GM12878 (cell line): ENCODE results near the gene FTCDNL1. TPM values are rescaled to one million over a fixed set of nuclear protein-coding genes. Genes with fewer than 3 reads are reported as not detected.

Experiments
- ATAC-seq: fragments of 200-7000 bp; cut with Tn5 transposase; 3 replicates; pipeline ENCODE4 v1.9.1; 2020; ENCODE audit warnings: mild to moderate bottlenecking, moderate library complexity
- BruUV-seq: library from RNA; stranded (reverse); fragments of 400-500 nt; replicated peaks from 2 replicates; lab custom pipeline; 2021; lab: Mats Ljungman, UMichigan
- CTCF ChIA-PET: fragments of 300-600 bp; sonication (Branson Sonifier 250); formaldehyde crosslinking; extraction: SDS; loops from one replicate; lab custom pipeline; 2021; ENCODE audit warnings: inconsistent platforms; lab: Yijun Ruan, JAX
- POLR2A ChIA-PET: fragments of 350-600 bp; formaldehyde crosslinking; extraction: SDS; loops from one replicate; lab custom pipeline; 2021; ENCODE audit warnings: inconsistent platforms; lab: Charles Lee
- RAD21 ChIA-PET: fragments of 300-600 bp; sonication (Branson Sonifier 250); formaldehyde crosslinking; loops from one replicate; lab custom pipeline; 2023; ENCODE audit warnings: antibody characterized with exemption; ENCODE audit not compliant: unreplicated experiment; lab: Charles Lee
- SMC1A ChIA-PET: fragments of 300-600 bp; sonication (Branson Sonifier 250); formaldehyde crosslinking; loops from one replicate; lab custom pipeline; 2023; ENCODE audit not compliant: unreplicated experiment, uncharacterized antibody; lab: Charles Lee
- DNase-seq: peaks from one replicate; pipeline ENCODE4 v3.0.0-alpha.2; 2011; ENCODE audit warnings: low read depth, low spot score
- FAIRE-seq: peaks from 3 replicates; lab custom pipeline; 2011; peaks lifted over from hg19 to GRCh38; lab: Jason Lieb, UNC
- H2AFZ ChIP-seq: 2 replicates; pipeline ENCODE4 v1.6.0; 2011; ENCODE audit warnings: low read depth, low read length, control low read depth; ENCODE audit not compliant: control insufficient read depth
- H3K27ac ChIP-seq: 2 replicates; pipeline ENCODE4 v1.5.1; 2011; ENCODE audit warnings: control low read depth; ENCODE audit not compliant: control insufficient read depth, insufficient read depth
- H3K27me3 ChIP-seq, 2 experiments: replicated peaks in 1 of 2; 2 replicates each; pipeline versions ENCODE4 v1.6.0 to v1.6.1; 2011; ENCODE audit warnings: low read length in 1 of 2; ENCODE audit not compliant: control insufficient read depth in 2 of 2, insufficient read depth in 2 of 2
- H3K36me3 ChIP-seq, 2 experiments: 2 replicates each; pipeline ENCODE4 v1.5.1; 2011; ENCODE audit warnings: low read length in 1 of 2; ENCODE audit not compliant: control insufficient read depth in 2 of 2, insufficient read depth in 2 of 2
- H3K4me1 ChIP-seq: 2 replicates; pipeline ENCODE4 v1.6.1; 2011; ENCODE audit warnings: mild to moderate bottlenecking, low read length, moderate library complexity, mixed read lengths; ENCODE audit not compliant: control insufficient read depth, insufficient read depth
- H3K4me2 ChIP-seq: 2 replicates; pipeline ENCODE4 v1.6.0; 2011; ENCODE audit warnings: control low read depth; ENCODE audit not compliant: control insufficient read depth, insufficient read depth
- H3K4me3 ChIP-seq: fragments of 200-600 bp; sonication (generic); 2 replicates; pipeline ENCODE4 v1.5.1; 2016
- H3K79me2 ChIP-seq: 2 replicates; pipeline ENCODE4 v1.6.0; 2011; ENCODE audit warnings: low read length; ENCODE audit not compliant: control insufficient read depth, insufficient read depth
- H3K9ac ChIP-seq: 2 replicates; pipeline ENCODE4 v1.8.0; 2011; ENCODE audit warnings: low read length, control low read depth, mixed read lengths; ENCODE audit not compliant: control insufficient read depth, insufficient read depth
- H3K9me3 ChIP-seq: replicated peaks from 3 replicates; pipeline ENCODE4 v1.5.1; 2011; ENCODE audit warnings: mild to moderate bottlenecking, low read length; ENCODE audit not compliant: control insufficient read depth, insufficient read depth
- H4K20me1 ChIP-seq: 2 replicates; pipeline ENCODE4 v1.6.0; 2011; ENCODE audit not compliant: control insufficient read depth, insufficient read depth
- CBX5 ChIP-seq: sonication (generic); IDR thresholded peaks from 2 replicates; pipeline ENCODE4 v1.6.1; 2016; ENCODE audit warnings: low read depth, moderate library complexity, mild to moderate bottlenecking, inconsistent platforms
- ETV6 ChIP-seq, 2 experiments: fragments of 450-650 bp in 1 of 2; IDR thresholded peaks in 1 of 2; conservative IDR thresholded peaks in 1 of 2; 2 replicates each; pipeline ENCODE4 v1.6.1; 2014; ENCODE audit warnings: antibody characterized with exemption in 1 of 2, borderline replicate concordance in 1 of 2, low read depth in 1 of 2, mild to moderate bottlenecking in 1 of 2, moderate library complexity in 1 of 2
- FOXK2 ChIP-seq: fragments of 450-650 bp; IDR thresholded peaks from 2 replicates; pipeline ENCODE4 v1.6.1; 2017; ENCODE audit warnings: mild to moderate bottlenecking, moderate library complexity
- GABPA ChIP-seq: IDR thresholded peaks from 2 replicates; pipeline ENCODE4 v1.6.1; 2014; ENCODE audit warnings: antibody characterized with exemption, low read depth, mild to moderate bottlenecking, inconsistent platforms
- NFXL1 ChIP-seq: fragments of 450-650 bp; IDR thresholded peaks from 2 replicates; pipeline ENCODE4 v1.6.1; 2017; ENCODE audit warnings: antibody characterized with exemption, mild to moderate bottlenecking, borderline replicate concordance
- NFYB ChIP-seq: IDR thresholded peaks from 2 replicates; pipeline ENCODE4 v1.6.1; 2011; ENCODE audit warnings: low read depth, mild to moderate bottlenecking, low read length, improper control_type of control experiment, moderate library complexity; ENCODE audit not compliant: insufficient read depth
- RCOR1 ChIP-seq: conservative IDR thresholded peaks from 2 replicates; pipeline ENCODE4 v1.6.1; 2012; ENCODE audit warnings: low read depth, low read length, improper control_type of control experiment
- TARDBP ChIP-seq: IDR thresholded peaks from 2 replicates; pipeline ENCODE4 v1.6.1; 2016; ENCODE audit warnings: borderline replicate concordance
- ZNF622 ChIP-seq: fragments of 450-650 bp; IDR thresholded peaks from 2 replicates; pipeline ENCODE4 v1.6.1; 2017; ENCODE audit warnings: mild to moderate bottlenecking, inconsistent platforms
- WGBS: methylation state at CpG from one replicate; pipeline ENCODE4 v1.1.6; 2016; ENCODE audit warnings: low lambda C conversion rate; ENCODE audit not compliant: insufficient replicate concordance, insufficient coverage; ENCODE audit errors: missing lambda C conversion rate; 5-methylcytosine and 5-hydroxymethylcytosine counted together
- in situ Hi-C: fragments of 300-500 bp; cut with MboI; formaldehyde crosslinking; loops from 9 replicates; pipeline ENCODE4 v1.14.3; 2018; ENCODE audit warnings: mixed read lengths
- intact Hi-C: fragments of 100-400 bp; cut with micrococcal nuclease; formaldehyde crosslinking; loops from one replicate; pipeline ENCODE4 v1.14.2; 2022; ENCODE audit not compliant: unreplicated experiment
- polyA plus RNA-seq, 11 experiments: library from polyadenylated mRNA; depleted of rRNA in 4 of 11; unstranded in 6 of 11; stranded (reverse) in 5 of 11; fragments of >200 nt; fragmentation: Nextera tagmentation in 4 of 11; fragmentation: Illumina TruSeq in 1 of 11; extraction: Ambion mirVana in 4 of 11; extraction: Trizol in 1 of 11; gene quantifications; 1 replicate in 1 of 11; 2 replicates in 10 of 11; pipeline versions ENCODE4 v1.2.1 to v1.2.3, GENCODE V29; 2011 to 2016; ENCODE audit warnings: inconsistent platforms in 2 of 11, missing spikeins in 2 of 11, low read depth in 1 of 11
- total RNA-seq, 4 experiments: library from RNA; depleted of rRNA in 3 of 4; stranded (reverse); fragments of >200 nt in 3 of 4; fragmentation: Illumina TruSeq in 1 of 4; extraction: Trizol in 1 of 4; gene quantifications; 2 replicates each; pipeline versions ENCODE4 v1.2.1 to v1.2.3, GENCODE V29; 2013 to 2021
- TF ChIP-seq, protein P1 (sequence below), 3 experiments: IDR thresholded peaks in 2 of 3; conservative IDR thresholded peaks in 1 of 3; 2 replicates each; pipeline ENCODE4 v1.5.1; 2011; ENCODE audit warnings: low read depth in 3 of 3, low read length in 3 of 3, mild to moderate bottlenecking in 3 of 3, control low read depth in 2 of 3, moderate library complexity in 2 of 3, inconsistent platforms in 1 of 3, mixed read lengths in 1 of 3; ENCODE audit not compliant: control insufficient read depth in 2 of 3, insufficient read depth in 1 of 3; ENCODE audit errors: extremely low read depth in 1 of 3
- TF ChIP-seq, protein P2 (sequence below): IDR thresholded peaks from 2 replicates; pipeline ENCODE4 v1.6.1; 2012; ENCODE audit warnings: low read depth, low read length, improper control_type of control experiment
- TF ChIP-seq, protein P3 (sequence below): fragments of 450-650 bp; IDR thresholded peaks from 2 replicates; pipeline ENCODE4 v1.6.1; 2017; ENCODE audit warnings: low read depth, mild to moderate bottlenecking, moderate library complexity
- TF ChIP-seq, protein P4 (sequence below): fragments of 450-650 bp; formaldehyde crosslinking; IDR thresholded peaks from 2 replicates; pipeline ENCODE4 v1.5.0; 2022; ENCODE audit warnings: mild to moderate bottlenecking, missing genetic modification characterization
- TF ChIP-seq, protein P5 (sequence below): IDR thresholded peaks from 2 replicates; pipeline ENCODE4 v1.6.1; 2011; ENCODE audit warnings: borderline replicate concordance, low read depth, mild to moderate bottlenecking, moderate library complexity, low read length; ENCODE audit not compliant: insufficient read depth, poor library complexity, severe bottlenecking

The FTCDNL1 gene
- total and polyA plus RNA-seq, 10 of the 15 experiments (the other 5 are each of a cell fraction or from before 2014, with no cell fraction given) = 0.15 to 3.9 (median 2.0) TPM

DNA sequence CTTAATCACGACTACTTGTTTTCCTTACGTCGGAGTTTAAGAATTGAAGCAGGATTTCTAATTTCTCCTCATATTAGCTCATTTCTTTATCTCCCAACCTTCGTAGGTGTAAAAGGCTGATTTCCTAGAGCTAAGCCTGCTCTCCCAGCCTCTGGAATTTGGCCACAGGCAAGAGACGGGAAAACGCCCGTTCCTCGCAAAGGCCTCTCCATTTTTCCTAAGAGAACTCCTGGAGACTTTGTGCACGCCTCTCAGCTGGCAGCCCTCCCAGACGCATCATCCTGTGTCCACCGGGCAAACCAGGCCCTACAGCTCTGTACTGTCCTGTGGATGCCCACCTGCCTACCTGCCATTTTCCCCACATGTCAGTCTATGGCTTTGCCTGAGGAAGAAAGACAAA, 106.3 kb downstream of the FTCDNL1 start:
- Histone ChIP-seq H3K79me2 (no peaks in the 10 kb centered on the region), H3K9me3 (no peaks in the 10 kb centered on the region), H4K20me1 (no peaks in the 10 kb centered on the region), H3K9ac (no peak overlapping the region), H3K36me3 (no peaks in the 10 kb centered on the region), H3K4me2 (no peak overlapping the region), H3K27me3 (no peaks in the 10 kb centered on the region), H3K4me3 (no peak overlapping the region), H3K27ac (no peak overlapping the region), H2AFZ (no peak overlapping the region), H3K4me1 (no peaks in the 10 kb centered on the region)
- DNase-seq (no peak), ATAC-seq (no peak), FAIRE-seq (no peak)
- ChIA-PET SMC1A (interaction anchor here (1.5 kb wide), 1 partner anchor 9 kb away, joined by 3 read pairs; no protein-coding TSS in a partner anchor), POLR2A (no interaction called here), CTCF (interaction anchor here (1.1 kb wide), 1 partner anchor 9 kb away, joined by 5 read pairs; no protein-coding TSS in a partner anchor), RAD21 (no interaction called here)
- 52% methylated on average over 11 of the region's 11 CpGs for WGBS
- no TSS peak for BruUV-seq
- intact Hi-C loops = no loop called here
- in situ Hi-C loops = loop anchor here (5.0 kb wide), 1 partner anchor 1432 kb away; no protein-coding TSS in a partner anchor
- TF ChIP-seq NFYB (no peak), ETV6 (conservative IDR thresholded peaks at IDR 0.05 in 1 of 2, IDR thresholded peaks at IDR 0.05 in 1 of 2; ENCODE audit: borderline replicate concordance in 1 of 2, low read depth in 1 of 2) (no peak), TARDBP (no peak), CBX5 (no peak), GABPA (no peak), ZNF622 (no peak), FOXK2 (no peak), NFXL1 (no peak), RCOR1 (no peak)
- TF ChIP-seq, protein P1, sequence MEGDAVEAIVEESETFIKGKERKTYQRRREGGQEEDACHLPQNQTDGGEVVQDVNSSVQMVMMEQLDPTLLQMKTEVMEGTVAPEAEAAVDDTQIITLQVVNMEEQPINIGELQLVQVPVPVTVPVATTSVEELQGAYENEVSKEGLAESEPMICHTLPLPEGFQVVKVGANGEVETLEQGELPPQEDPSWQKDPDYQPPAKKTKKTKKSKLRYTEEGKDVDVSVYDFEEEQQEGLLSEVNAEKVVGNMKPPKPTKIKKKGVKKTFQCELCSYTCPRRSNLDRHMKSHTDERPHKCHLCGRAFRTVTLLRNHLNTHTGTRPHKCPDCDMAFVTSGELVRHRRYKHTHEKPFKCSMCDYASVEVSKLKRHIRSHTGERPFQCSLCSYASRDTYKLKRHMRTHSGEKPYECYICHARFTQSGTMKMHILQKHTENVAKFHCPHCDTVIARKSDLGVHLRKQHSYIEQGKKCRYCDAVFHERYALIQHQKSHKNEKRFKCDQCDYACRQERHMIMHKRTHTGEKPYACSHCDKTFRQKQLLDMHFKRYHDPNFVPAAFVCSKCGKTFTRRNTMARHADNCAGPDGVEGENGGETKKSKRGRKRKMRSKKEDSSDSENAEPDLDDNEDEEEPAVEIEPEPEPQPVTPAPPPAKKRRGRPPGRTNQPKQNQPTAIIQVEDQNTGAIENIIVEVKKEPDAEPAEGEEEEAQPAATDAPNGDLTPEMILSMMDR (IDR thresholded peaks at IDR 0.05 in 2 of 3, conservative IDR thresholded peaks at IDR 0.05 in 1 of 3; ENCODE audit: control insufficient read depth in 2 of 3, extremely low read depth in 1 of 3, insufficient read depth in 1 of 3, low read depth in 3 of 3, low read length in 3 of 3) = no peak
- TF ChIP-seq, protein P2, sequence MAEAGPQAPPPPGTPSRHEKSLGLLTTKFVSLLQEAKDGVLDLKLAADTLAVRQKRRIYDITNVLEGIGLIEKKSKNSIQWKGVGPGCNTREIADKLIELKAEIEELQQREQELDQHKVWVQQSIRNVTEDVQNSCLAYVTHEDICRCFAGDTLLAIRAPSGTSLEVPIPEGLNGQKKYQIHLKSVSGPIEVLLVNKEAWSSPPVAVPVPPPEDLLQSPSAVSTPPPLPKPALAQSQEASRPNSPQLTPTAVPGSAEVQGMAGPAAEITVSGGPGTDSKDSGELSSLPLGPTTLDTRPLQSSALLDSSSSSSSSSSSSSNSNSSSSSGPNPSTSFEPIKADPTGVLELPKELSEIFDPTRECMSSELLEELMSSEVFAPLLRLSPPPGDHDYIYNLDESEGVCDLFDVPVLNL = no peak
- TF ChIP-seq, protein P3, sequence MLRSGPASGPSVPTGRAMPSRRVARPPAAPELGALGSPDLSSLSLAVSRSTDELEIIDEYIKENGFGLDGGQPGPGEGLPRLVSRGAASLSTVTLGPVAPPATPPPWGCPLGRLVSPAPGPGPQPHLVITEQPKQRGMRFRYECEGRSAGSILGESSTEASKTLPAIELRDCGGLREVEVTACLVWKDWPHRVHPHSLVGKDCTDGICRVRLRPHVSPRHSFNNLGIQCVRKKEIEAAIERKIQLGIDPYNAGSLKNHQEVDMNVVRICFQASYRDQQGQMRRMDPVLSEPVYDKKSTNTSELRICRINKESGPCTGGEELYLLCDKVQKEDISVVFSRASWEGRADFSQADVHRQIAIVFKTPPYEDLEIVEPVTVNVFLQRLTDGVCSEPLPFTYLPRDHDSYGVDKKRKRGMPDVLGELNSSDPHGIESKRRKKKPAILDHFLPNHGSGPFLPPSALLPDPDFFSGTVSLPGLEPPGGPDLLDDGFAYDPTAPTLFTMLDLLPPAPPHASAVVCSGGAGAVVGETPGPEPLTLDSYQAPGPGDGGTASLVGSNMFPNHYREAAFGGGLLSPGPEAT = no peak
- TF ChIP-seq, protein P4, sequence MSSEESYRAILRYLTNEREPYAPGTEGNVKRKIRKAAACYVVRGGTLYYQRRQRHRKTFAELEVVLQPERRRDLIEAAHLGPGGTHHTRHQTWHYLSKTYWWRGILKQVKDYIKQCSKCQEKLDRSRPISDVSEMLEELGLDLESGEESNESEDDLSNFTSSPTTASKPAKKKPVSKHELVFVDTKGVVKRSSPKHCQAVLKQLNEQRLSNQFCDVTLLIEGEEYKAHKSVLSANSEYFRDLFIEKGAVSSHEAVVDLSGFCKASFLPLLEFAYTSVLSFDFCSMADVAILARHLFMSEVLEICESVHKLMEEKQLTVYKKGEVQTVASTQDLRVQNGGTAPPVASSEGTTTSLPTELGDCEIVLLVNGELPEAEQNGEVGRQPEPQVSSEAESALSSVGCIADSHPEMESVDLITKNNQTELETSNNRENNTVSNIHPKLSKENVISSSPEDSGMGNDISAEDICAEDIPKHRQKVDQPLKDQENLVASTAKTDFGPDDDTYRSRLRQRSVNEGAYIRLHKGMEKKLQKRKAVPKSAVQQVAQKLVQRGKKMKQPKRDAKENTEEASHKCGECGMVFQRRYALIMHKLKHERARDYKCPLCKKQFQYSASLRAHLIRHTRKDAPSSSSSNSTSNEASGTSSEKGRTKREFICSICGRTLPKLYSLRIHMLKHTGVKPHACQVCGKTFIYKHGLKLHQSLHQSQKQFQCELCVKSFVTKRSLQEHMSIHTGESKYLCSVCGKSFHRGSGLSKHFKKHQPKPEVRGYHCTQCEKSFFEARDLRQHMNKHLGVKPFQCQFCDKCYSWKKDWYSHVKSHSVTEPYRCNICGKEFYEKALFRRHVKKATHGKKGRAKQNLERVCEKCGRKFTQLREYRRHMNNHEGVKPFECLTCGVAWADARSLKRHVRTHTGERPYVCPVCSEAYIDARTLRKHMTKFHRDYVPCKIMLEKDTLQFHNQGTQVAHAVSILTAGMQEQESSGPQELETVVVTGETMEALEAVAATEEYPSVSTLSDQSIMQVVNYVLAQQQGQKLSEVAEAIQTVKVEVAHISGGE (CRISPR knock-in tag) = no peak
- TF ChIP-seq, protein P5, sequence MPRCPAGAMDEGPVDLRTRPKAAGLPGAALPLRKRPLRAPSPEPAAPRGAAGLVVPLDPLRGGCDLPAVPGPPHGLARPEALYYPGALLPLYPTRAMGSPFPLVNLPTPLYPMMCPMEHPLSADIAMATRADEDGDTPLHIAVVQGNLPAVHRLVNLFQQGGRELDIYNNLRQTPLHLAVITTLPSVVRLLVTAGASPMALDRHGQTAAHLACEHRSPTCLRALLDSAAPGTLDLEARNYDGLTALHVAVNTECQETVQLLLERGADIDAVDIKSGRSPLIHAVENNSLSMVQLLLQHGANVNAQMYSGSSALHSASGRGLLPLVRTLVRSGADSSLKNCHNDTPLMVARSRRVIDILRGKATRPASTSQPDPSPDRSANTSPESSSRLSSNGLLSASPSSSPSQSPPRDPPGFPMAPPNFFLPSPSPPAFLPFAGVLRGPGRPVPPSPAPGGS = no peak
